GM19395 (cell line): ENCODE results near the gene CRYAA.
A peak's percentile ranks its signal among the peaks of the same experiment; 100 is the strongest.
"Not testable (repeated sequence)": the region's sequence is repeated elsewhere in the genome, so short reads cannot be mapped to it uniquely, and the experiment has no call there.

Experiments used
- ATAC-seq: cut with Tn5 transposase; IDR thresholded peaks from one replicate; pipeline ENCODE4 v1.9.1; 2021; ENCODE audit warnings: mild to moderate bottlenecking, moderate library complexity; ENCODE audit not compliant: unreplicated experiment

The CRYAA gene

GRCh38 chr21:43176621-43177020, 7.8 kb downstream of the CRYAA start:
- peak; percentile 63 for ATAC-seq

DNA sequence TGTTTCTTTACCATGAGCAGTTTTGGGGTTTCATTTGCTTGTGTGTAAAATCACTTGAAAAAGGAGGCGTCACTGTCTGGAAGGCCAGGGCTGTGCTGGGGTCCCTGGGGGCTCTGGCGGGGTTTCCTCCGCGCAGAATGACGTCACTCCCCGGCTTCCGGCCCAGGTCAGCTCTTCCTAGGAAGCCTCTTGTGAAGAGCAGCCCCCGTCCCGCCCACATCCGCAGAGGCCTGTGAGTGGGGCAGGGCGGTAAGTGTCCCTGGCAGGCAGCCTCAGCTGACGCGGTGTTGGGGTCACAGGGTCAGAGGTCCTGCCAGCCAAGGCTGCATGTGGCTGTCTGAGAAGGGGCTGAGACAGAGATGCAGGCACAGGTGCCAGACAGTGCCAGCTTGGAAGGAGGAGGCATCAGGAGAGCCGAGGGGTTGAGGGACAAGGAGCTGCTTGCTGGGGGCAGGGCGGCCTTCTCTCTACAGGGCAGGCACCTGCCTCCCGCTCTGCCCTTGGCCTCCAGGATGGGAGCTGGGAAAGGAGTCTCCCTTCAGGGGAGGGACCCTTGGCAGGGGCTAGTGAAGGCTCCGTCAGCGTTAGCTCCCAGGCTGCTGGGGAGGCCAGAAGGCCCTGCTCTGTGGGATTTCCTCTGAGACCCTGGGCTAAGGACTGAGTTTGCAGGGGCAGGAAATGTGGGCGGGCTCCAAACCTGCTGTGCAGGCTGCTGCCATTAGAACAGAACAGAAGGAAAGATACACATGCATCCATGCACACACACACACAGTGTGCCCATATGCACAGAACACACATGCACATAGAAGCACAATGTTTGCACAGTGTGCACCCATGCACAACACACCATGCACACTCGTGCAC, 8.5 kb downstream of the CRYAA start:
- peak; percentile 70 for ATAC-seq

GRCh38 chr21:43178175-43178826, 9.5 kb downstream of the CRYAA start:
- not testable (repeated sequence) for ATAC-seq

- not testable (repeated sequence) for ATAC-seq
Measured at GRCh38 chr21:43181033-43181432, 12.2 kb downstream of the CRYAA start.

GRCh38 chr21:43187268-43187667, 18.5 kb downstream of the CRYAA start:
- ATAC-seq, result not testable (repeated sequence)

DNA sequence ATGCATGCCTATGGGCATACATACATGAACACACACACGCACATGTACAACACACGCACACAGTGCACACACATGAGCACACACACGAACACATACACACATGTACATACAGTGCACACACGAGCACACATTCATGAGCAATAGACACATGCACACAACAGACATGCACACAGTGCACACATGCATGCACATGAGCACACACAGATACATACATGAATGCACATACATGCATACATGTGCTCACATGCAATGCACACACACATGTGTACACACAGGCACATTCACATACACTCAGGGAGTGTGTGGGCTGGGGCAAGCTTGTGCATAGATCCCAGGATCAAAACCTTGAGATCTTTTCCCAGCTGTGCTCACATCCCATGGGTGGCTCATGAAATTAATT, 18.9 kb downstream of the CRYAA start:
- ATAC-seq, result no peak

DNA sequence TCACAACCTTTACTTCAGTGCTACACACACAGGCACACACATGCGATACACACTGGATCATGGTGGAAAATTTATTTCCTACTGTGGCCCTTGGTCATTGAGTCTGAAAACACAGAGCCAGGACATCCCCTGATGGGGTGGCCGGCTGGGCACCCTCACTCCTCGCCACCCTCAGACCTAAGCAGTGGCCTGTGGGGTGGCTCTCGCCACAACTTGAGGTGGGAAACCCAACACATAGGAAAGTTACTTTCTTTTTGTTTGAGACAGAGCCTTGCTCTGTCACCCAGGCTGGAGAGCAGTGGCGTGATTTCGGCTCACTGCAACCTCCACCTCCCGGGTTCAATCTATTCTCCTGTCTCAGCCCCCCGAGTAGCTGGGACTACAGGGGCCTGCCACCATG, 19.4 kb downstream of the CRYAA start:
- ATAC-seq, result no peak

DNA sequence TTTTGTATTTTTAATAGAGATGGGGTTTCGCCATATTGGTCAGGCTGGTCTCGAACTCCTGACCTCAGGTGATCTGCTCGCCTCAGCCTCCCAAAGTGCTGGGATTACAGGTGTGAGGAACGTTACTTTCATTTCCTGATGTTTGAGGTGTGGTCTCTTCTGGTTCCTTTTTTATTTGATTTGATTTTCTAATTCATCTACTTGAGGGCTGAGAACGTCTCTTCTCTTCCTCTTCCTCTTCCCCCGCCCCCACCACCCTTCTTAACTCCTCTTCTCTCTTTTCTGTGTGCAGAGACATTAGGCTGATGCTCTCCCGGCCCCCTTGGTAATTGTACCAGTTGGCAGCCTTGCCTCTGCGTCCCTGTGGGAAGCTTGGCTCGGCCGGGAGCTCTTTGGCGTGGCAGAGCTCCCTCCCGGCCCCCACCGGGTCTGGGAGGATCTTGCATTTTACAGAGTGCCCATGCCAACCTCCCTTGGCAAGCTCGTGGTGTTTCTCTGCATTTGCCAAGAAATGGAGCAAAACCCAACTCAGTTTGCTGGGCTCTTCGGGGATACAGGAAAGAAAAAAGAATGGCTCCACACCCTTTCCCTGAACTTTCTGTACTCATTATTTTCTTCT, 19.9 kb downstream of the CRYAA start:
- ATAC-seq, result no peak

GRCh38 chr21:43189936-43190335, 21.1 kb downstream of the CRYAA start:
- no peak for ATAC-seq

DNA sequence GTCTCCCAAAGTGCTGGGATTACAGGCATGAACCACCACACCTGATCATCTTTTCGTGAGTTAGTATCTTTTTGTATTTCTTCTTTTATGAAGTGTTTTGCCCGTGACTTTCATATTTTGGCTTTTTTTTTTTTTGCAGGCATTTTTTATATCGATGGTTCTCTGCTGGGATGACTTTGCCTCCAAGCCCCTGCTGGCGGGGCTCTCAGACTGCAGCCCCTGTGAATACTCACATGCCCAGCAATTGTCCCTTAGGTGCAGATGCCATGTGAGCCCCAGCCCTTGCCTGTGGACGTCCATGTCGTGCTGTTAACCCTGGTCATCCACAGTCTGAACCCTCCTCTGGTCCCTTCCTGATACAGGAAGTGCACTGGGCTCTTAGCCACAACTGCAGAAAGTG, 21.7 kb downstream of the CRYAA start:
- ATAC-seq, result no peak

DNA sequence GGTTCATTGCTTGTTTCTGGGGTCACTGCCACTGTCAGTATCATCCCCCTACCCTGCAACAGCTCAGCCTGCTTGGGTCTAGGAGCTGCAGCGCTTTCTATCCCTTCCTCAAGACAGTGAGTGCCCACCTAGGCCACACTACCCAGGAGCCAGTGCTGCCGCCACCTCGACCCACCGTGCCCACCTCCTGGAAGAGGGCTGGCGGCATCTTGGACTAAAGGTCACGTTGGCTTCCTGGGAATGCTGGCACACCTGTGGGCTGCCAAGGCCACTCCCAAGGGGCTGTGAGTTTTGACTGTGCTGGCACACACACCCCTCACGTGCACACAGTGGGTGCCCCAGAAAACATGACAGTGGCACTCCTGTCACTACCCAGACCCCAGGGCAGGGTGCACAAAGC, 22.1 kb downstream of the CRYAA start:
- ATAC-seq, result no peak

DNA sequence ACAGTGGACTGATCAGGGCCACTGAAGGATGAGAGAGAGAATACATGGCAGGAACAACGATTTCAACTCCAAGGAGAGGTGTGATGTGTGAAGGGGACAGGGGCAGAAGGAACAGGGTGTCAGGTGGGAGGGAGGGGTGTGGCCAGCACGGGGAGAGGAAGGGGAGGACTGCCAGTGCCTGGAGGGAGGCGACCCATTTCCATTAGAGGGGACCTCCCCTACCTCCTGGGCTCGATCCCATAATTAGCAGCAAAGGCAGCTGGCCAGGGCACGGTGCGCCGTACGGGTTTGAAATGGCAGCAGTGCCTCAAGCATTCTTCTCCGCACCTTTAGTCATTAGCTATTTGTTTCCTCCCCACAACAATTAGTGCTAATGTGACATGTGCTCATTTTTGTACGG, 22.7 kb downstream of the CRYAA start:
- ATAC-seq, result no peak

GRCh38 chr21:43191971-43192370, 23.2 kb downstream of the CRYAA start:
- no peak for ATAC-seq

- ATAC-seq, result no peak
Measured at GRCh38 chr21:43192501-43193081, 23.8 kb downstream of the CRYAA start.

- ATAC-seq, result no peak
Measured at GRCh38 chr21:43193088-43193650, 24.4 kb downstream of the CRYAA start.

DNA sequence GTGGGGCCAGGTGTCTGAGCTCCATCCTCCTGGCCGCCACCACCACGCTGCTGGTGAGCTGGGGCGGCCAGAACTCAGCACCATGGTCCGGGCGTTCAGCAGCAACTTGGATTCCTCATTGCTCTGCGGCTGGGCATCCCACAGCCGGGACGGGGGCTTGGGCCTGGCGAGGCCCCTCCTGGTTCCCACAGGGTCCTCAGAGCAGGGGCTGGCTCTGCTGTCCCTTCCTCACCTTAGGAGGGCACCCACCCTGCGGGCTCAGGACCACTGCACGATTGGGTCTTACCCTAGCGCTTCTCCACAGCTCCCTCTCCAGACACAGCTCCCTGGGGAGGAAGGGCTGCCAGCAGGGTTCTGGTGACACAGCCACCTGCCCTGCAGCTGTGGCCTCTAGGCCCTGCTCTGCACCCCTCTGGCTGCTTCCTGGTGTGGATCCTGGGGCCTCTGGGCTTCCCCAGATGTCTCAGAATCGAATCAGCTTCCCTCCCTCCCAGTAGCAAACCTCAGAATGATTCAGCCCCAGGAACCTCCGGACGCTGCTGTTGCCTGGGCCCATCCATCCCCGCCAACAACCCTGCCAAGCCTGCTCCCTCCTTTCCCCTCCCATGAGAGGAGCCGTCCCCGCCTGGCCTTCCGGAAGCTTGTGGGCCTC, 25.0 kb downstream of the CRYAA start:
- no peak for ATAC-seq

GRCh38 chr21:43194303-43195120, 25.7 kb downstream of the CRYAA start:
- ATAC-seq, result no peak

DNA sequence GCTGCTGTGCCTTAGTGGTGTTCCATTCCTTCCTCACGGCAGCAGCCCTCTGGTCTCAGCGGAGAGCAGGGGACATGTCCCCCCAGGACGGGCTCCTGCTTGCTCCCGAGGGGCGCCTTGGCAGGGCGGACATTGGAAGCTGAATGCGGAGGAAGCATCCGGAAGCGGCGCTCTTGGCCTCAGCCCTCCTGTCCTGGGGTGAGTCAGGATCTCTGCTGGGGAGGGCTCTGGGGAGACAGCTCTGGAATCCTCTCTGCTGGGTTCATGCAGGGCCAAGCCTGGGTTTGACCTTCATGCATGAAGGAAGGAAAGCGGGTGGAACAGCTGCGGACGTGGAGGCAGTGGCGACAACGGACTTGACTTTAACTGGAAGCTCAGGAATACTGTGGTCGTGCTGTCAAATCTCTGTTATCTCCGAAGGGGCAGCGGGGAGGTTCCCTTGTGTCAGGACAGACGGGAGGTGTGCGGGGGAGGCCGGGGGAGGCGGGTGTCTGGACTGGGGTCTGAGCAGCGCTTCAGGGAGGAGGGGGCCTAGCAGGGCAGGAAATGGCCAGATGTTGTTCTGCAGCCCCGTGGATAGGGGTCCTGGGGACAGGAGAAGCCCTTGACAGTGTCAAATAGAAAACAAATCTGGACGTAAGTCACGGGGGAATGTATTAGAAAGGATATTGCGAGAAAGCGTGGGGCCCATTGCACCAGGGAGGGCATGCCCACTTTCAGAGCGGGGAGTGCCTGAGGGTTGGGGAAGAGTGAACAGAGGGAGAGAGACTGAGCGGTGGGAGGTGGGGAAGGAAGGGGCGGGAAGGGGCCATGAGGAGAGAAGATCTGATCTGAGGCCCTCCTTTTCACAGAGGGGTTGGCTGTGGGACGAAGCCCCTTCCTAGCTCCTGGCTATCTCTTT, 26.6 kb downstream of the CRYAA start:
- ATAC-seq, result no peak

DNA sequence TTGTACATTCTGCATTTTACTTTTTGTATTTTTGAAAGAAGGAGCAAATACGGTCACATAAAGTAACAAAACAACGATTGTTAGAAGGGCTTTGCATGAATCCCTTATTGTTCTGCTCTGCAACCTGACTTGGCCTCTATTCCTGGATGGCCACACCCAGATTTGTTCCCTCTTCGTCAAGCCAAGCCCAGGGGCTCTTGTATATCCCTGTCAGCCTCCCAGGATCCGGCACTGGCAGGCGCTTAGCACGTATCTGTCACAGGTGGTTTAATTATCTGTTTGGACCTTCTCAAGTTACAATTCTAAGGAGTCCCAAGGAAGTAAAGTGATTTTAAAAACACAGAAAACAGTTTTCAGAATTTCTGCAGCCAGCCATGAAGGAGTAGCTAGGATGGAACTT, 28.0 kb downstream of the CRYAA start:
- ATAC-seq, result no peak
